Kidney capillary endothelial cell (primary cell): ENCODE measurements around the gene TSPAN8.
"Not testable (repeated sequence)": the region's sequence is repeated elsewhere in the genome, so short reads cannot be mapped to it uniquely, and the experiment has no call there.

ENCODE experiments used
- DNase-seq: peaks from one replicate; pipeline ENCODE4 v3.0.0-alpha.2; 2018; ENCODE audit warnings: low spot score

TSPAN8 gene

GRCh38 chr12:71157601-71158233 is at the start of gene TSPAN8:
Gene TSPAN8, minus strand, starts transcription at chr12:71157999. Its CDS starts 321 bp downstream, at chr12:71157678.
- DNase-seq: no peak

- DNase-seq: no peak
These were observed 43.4 kb upstream of the TSPAN8 start for GRCh38 chr12:71201136-71201679.

- no peak for DNase-seq
These were observed 42.9 kb upstream of the TSPAN8 start for GRCh38 chr12:71200706-71201105.

- DNase-seq: no peak
These were observed 39.7 kb upstream of the TSPAN8 start for GRCh38 chr12:71197460-71197859.

- no peak for DNase-seq
These were observed 37.6 kb upstream of the TSPAN8 start for GRCh38 chr12:71195338-71195896.

- no peak for DNase-seq
These were observed 36.9 kb upstream of the TSPAN8 start for GRCh38 chr12:71194657-71195056.

GRCh38 chr12:71193041-71193440 is 35.2 kb upstream of the TSPAN8 start:
- DNase-seq: no peak

- no peak for DNase-seq
These were observed 33.9 kb upstream of the TSPAN8 start for GRCh38 chr12:71191509-71192196.

- DNase-seq: no peak
These were observed 33.0 kb upstream of the TSPAN8 start for GRCh38 chr12:71190822-71191221.

GRCh38 chr12:71187379-71187778 is 29.6 kb upstream of the TSPAN8 start:
- no peak for DNase-seq

- no peak for DNase-seq
These were observed 28.9 kb upstream of the TSPAN8 start for GRCh38 chr12:71186571-71187288.

GRCh38 chr12:71183846-71184245 is 26.0 kb upstream of the TSPAN8 start:
- no peak for DNase-seq

- no peak for DNase-seq
These were observed 25.2 kb upstream of the TSPAN8 start for GRCh38 chr12:71183018-71183417.

GRCh38 chr12:71178162-71178561 is 20.4 kb upstream of the TSPAN8 start:
- no peak for DNase-seq

- no peak for DNase-seq
These were observed 17.0 kb upstream of the TSPAN8 start for GRCh38 chr12:71174825-71175224.

GRCh38 chr12:71174146-71174545 is 16.3 kb upstream of the TSPAN8 start:
- DNase-seq: no peak

GRCh38 chr12:71170456-71170855 is 12.7 kb upstream of the TSPAN8 start:
- no peak for DNase-seq

- DNase-seq: no peak
These were observed 11.5 kb upstream of the TSPAN8 start for GRCh38 chr12:71169286-71169685.

- no peak for DNase-seq
These were observed 9.2 kb upstream of the TSPAN8 start for GRCh38 chr12:71166862-71167496.

GRCh38 chr12:71166280-71166679 is 8.5 kb upstream of the TSPAN8 start:
- DNase-seq: no peak

GRCh38 chr12:71165780-71166179 is 8.0 kb upstream of the TSPAN8 start:
- not testable (repeated sequence) for DNase-seq

- DNase-seq: no peak
These were observed 6.9 kb upstream of the TSPAN8 start for GRCh38 chr12:71164568-71165197.
